Erythroblast (primary cell): ENCODE results near the gene NRTN.

ENCODE experiments used
- GATA1 ChIP-seq: IDR thresholded peaks from 2 replicates; pipeline ENCODE4 v1.6.1; 2011; ENCODE audit warnings: low read depth, mild to moderate bottlenecking, control low read depth, low read length, moderate library complexity
- POLR2A ChIP-seq: IDR thresholded peaks from 2 replicates; pipeline ENCODE4 v1.6.1; 2011; ENCODE audit warnings: mild to moderate bottlenecking, low read length

DNA sequence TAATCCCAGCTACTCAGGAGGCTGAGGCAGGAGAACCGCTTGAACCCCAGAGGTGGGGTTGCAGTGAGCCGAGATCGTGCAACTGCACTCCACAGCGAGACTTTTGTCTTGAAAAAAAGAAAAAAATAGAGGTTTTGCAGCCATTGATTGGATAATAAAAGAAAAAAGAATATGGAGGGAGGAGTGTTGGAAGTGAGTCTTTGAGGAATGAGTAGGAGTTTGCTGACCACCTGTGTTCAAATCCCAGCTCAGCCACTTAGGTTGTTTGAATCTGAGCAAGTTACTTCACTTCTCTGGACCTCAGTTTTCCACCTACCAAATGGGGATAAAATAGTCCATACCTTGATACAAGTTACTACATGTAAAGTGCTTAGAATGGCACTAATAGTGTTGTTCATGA is 6.2 kb downstream of the NRTN start:
- no peak for TF ChIP-seq POLR2A
- TF ChIP-seq GATA1: no peak
